ENCODE data around the gene SLC27A6. TPM values are rescaled to one million over a fixed set of nuclear protein-coding genes. Genes with fewer than 3 reads are reported as not detected.

The SLC27A6 gene
- total RNA-seq, 4 donors from 2014 or later, result 22.5 to 77.1 (median 48.9) TPM

- peak overlapping the region; percentile 23 to 68 (median 50) for H3K27ac ChIP-seq (replicated peaks in 1 of 4)
- no peak overlapping the region for H3K4me3 ChIP-seq
- H3K27me3 ChIP-seq, result no peaks in the 10 kb centered on the region
- no peak for DNase-seq (ENCODE audit: extremely low spot score)
- 34% methylated on average over 3 of the region's 3 CpGs for WGBS
- H3K36me3 ChIP-seq, result no peaks in the 10 kb centered on the region
- H3K9me3 ChIP-seq, result no peaks in the 10 kb centered on the region
- H3K4me1 ChIP-seq, result peaks cover 0 to 41% (median 24%) of the 10 kb centered on the region in 4 donors
- intact Hi-C loops (cut with DNase I), result no loop called here
- TF ChIP-seq POLR2AphosphoS5 (IDR thresholded peaks at IDR 0.05) (no peak), EP300 (IDR thresholded peaks at IDR 0.05) (no peak), CTCF (IDR thresholded peaks at IDR 0.05) (no peak), POLR2A (IDR thresholded peaks at IDR 0.05; ENCODE audit: low read depth) (no peak)
Observed at GRCh38 chr5:129077433-129078075, 112.3 kb downstream of the SLC27A6 start.

- TF ChIP-seq CTCF (IDR thresholded peaks at IDR 0.05), result no peak
- TF ChIP-seq EP300 (IDR thresholded peaks at IDR 0.05), result no peak
- TF ChIP-seq POLR2A (IDR thresholded peaks at IDR 0.05; ENCODE audit: low read depth), result no peak
- no peak for TF ChIP-seq POLR2AphosphoS5 (IDR thresholded peaks at IDR 0.05)
- H3K4me3 ChIP-seq, result no peak overlapping the region
- H3K27ac ChIP-seq (replicated peaks in 1 of 4), result peak overlapping the region; percentile 23 to 68 (median 50)
- H3K9me3 ChIP-seq, result no peaks in the 10 kb centered on the region
- H3K4me1 ChIP-seq, result peaks cover 0 to 41% (median 24%) of the 10 kb centered on the region in 4 donors
- no peaks in the 10 kb centered on the region for H3K27me3 ChIP-seq
- intact Hi-C loops (cut with DNase I), result no loop called here
- 31% methylated on average over 1 of the region's 1 CpG for WGBS
- H3K36me3 ChIP-seq, result no peaks in the 10 kb centered on the region
- DNase-seq (ENCODE audit: extremely low spot score), result no peak
Observed at GRCh38 chr5:129078247-129078646, 113.0 kb downstream of the SLC27A6 start.

GRCh38 chr5:129078660-129079059 is 113.4 kb downstream of the SLC27A6 start:
- no peaks in the 10 kb centered on the region for H3K36me3 ChIP-seq
- no peak for TF ChIP-seq POLR2AphosphoS5 (IDR thresholded peaks at IDR 0.05)
- TF ChIP-seq EP300 (IDR thresholded peaks at IDR 0.05), result no peak
- TF ChIP-seq CTCF (IDR thresholded peaks at IDR 0.05), result no peak
- TF ChIP-seq POLR2A (IDR thresholded peaks at IDR 0.05; ENCODE audit: low read depth), result no peak
- H3K9me3 ChIP-seq, result no peaks in the 10 kb centered on the region
- H3K4me1 ChIP-seq, result peaks cover 0 to 41% (median 24%) of the 10 kb centered on the region in 4 donors
- 54% methylated on average over 3 of the region's 3 CpGs for WGBS
- intact Hi-C loops (cut with DNase I), result no loop called here
- H3K27ac ChIP-seq (replicated peaks in 1 of 4), result peak overlapping the region in 3 of 4 donors; percentile 40 to 68 (median 59)
- DNase-seq (ENCODE audit: extremely low spot score), result no peak
- H3K4me3 ChIP-seq, result no peak overlapping the region
- no peaks in the 10 kb centered on the region for H3K27me3 ChIP-seq

GRCh38 chr5:129079496-129079895 is 114.2 kb downstream of the SLC27A6 start:
- Histone ChIP-seq H3K27ac (replicated peaks in 1 of 4) (peak overlapping the region in 2 of 4 donors; percentile 59 to 68), H3K4me3 (no peak overlapping the region), H3K27me3 (no peaks in the 10 kb centered on the region), H3K9me3 (no peaks in the 10 kb centered on the region), H3K36me3 (no peaks in the 10 kb centered on the region), H3K4me1 (peaks cover 0 to 40% (median 24%) of the 10 kb centered on the region in 4 donors)
- intact Hi-C loops (cut with DNase I), result no loop called here
- DNase-seq (ENCODE audit: extremely low spot score), result no peak
- TF ChIP-seq POLR2A (IDR thresholded peaks at IDR 0.05; ENCODE audit: low read depth), result no peak
- TF ChIP-seq CTCF (IDR thresholded peaks at IDR 0.05), result no peak
- no peak for TF ChIP-seq EP300 (IDR thresholded peaks at IDR 0.05)

GRCh38 chr5:129080766-129081165 is 115.5 kb downstream of the SLC27A6 start:
- H3K36me3 ChIP-seq, result no peaks in the 10 kb centered on the region
- H3K27me3 ChIP-seq, result no peaks in the 10 kb centered on the region
- H3K27ac ChIP-seq (replicated peaks in 1 of 4), result no peak overlapping the region
- WGBS, result 94% methylated on average over 7 of the region's 7 CpGs
- no peak overlapping the region for H3K4me3 ChIP-seq
- intact Hi-C loops (cut with DNase I), result no loop called here
- peaks cover 0 to 33% (median 21%) of the 10 kb centered on the region in 4 donors for H3K4me1 ChIP-seq
- no peak for TF ChIP-seq POLR2A (IDR thresholded peaks at IDR 0.05; ENCODE audit: low read depth)
- TF ChIP-seq EP300 (IDR thresholded peaks at IDR 0.05), result no peak
- TF ChIP-seq POLR2AphosphoS5 (IDR thresholded peaks at IDR 0.05), result no peak
- no peak for TF ChIP-seq CTCF (IDR thresholded peaks at IDR 0.05)
- no peak for DNase-seq (ENCODE audit: extremely low spot score)
- no peaks in the 10 kb centered on the region for H3K9me3 ChIP-seq
